Nephron (organoid): ENCODE measurements around the gene PPM1H.

Experiments used
- H3K27ac Mint-ChIP-seq, 3 experiments: 2 replicates each; pipeline ENCODE4 v1.8.0; 2020; ENCODE audit warnings: mixed read lengths in 3 of 3, mild to moderate bottlenecking in 2 of 3, moderate library complexity in 1 of 3
- H3K27me3 Mint-ChIP-seq: 2 replicates; pipeline ENCODE4 v1.8.0; 2021; ENCODE audit warnings: low read depth, mild to moderate bottlenecking, moderate library complexity, mixed read lengths
- H3K36me3 Mint-ChIP-seq: 2 replicates; pipeline ENCODE4 v1.8.0; 2020; ENCODE audit warnings: low read depth, mixed read lengths
- H3K4me1 Mint-ChIP-seq: 2 replicates; pipeline ENCODE4 v1.8.0; 2020; ENCODE audit warnings: mixed read lengths
- H3K4me3 Mint-ChIP-seq, 3 experiments: 2 replicates each; pipeline ENCODE4 v1.8.0; 2020; ENCODE audit warnings: mild to moderate bottlenecking in 3 of 3, mixed read lengths in 3 of 3, moderate library complexity in 2 of 3
- H3K9me3 Mint-ChIP-seq: 2 replicates; pipeline ENCODE4 v1.8.0; 2020; ENCODE audit warnings: mixed read lengths
- CTCF ChIP-seq, 3 experiments: fragments of 200-600 bp; sonication (generic); IDR thresholded peaks; one replicate each; pipeline ENCODE4 v1.5.0; 2021; ENCODE audit warnings: antibody characterized with exemption in 3 of 3; ENCODE audit not compliant: unreplicated experiment in 3 of 3

Gene PPM1H

GRCh38 chr12:62781136-62781880 is 153.6 kb downstream of the PPM1H start:
- Mint-ChIP-seq H3K4me1 (peaks cover 16% of the 10 kb centered on the region), H3K27ac (no peak overlapping the region), H3K27me3 (no peaks in the 10 kb centered on the region), H3K9me3 (no peaks in the 10 kb centered on the region), H3K4me3 (no peak overlapping the region), H3K36me3 (peaks cover 3% of the 10 kb centered on the region)
- no peak for TF ChIP-seq CTCF (IDR thresholded peaks at IDR 0.05; ENCODE audit: unreplicated experiment in 3 of 3)

GRCh38 chr12:62779488-62779887 is 155.5 kb downstream of the PPM1H start:
- no peaks in the 10 kb centered on the region for H3K9me3 Mint-ChIP-seq
- no peak for TF ChIP-seq CTCF (IDR thresholded peaks at IDR 0.05; ENCODE audit: unreplicated experiment in 3 of 3)
- H3K4me1 Mint-ChIP-seq: peaks cover 7% of the 10 kb centered on the region
- H3K27ac Mint-ChIP-seq: no peak overlapping the region
- H3K4me3 Mint-ChIP-seq: no peak overlapping the region
- no peaks in the 10 kb centered on the region for H3K27me3 Mint-ChIP-seq
- H3K36me3 Mint-ChIP-seq: no peaks in the 10 kb centered on the region

GRCh38 chr12:62778187-62778586 is 156.8 kb downstream of the PPM1H start:
- no peaks in the 10 kb centered on the region for H3K9me3 Mint-ChIP-seq
- H3K4me3 Mint-ChIP-seq: no peak overlapping the region
- no peaks in the 10 kb centered on the region for H3K36me3 Mint-ChIP-seq
- no peak for TF ChIP-seq CTCF (IDR thresholded peaks at IDR 0.05; ENCODE audit: unreplicated experiment in 3 of 3)
- no peaks in the 10 kb centered on the region for H3K4me1 Mint-ChIP-seq
- H3K27me3 Mint-ChIP-seq: no peaks in the 10 kb centered on the region
- H3K27ac Mint-ChIP-seq: no peak overlapping the region

GRCh38 chr12:62776997-62777396 is 158.0 kb downstream of the PPM1H start:
- H3K4me3 Mint-ChIP-seq: no peak overlapping the region
- H3K4me1 Mint-ChIP-seq: no peaks in the 10 kb centered on the region
- H3K27ac Mint-ChIP-seq: no peak overlapping the region
- peaks cover 3% of the 10 kb centered on the region for H3K36me3 Mint-ChIP-seq
- TF ChIP-seq CTCF (IDR thresholded peaks at IDR 0.05; ENCODE audit: unreplicated experiment in 3 of 3): no peak
- no peaks in the 10 kb centered on the region for H3K27me3 Mint-ChIP-seq
- no peaks in the 10 kb centered on the region for H3K9me3 Mint-ChIP-seq

- Mint-ChIP-seq H3K9me3 (no peaks in the 10 kb centered on the region), H3K36me3 (peaks cover 3% of the 10 kb centered on the region), H3K4me3 (no peak overlapping the region), H3K4me1 (no peaks in the 10 kb centered on the region), H3K27me3 (no peaks in the 10 kb centered on the region), H3K27ac (no peak overlapping the region)
- TF ChIP-seq CTCF (IDR thresholded peaks at IDR 0.05; ENCODE audit: unreplicated experiment in 3 of 3): no peak
These were observed 158.4 kb downstream of the PPM1H start for GRCh38 chr12:62776575-62776974.

GRCh38 chr12:62774794-62775193 is 160.2 kb downstream of the PPM1H start:
- no peak for TF ChIP-seq CTCF (IDR thresholded peaks at IDR 0.05; ENCODE audit: unreplicated experiment in 3 of 3)
- Mint-ChIP-seq H3K27ac (no peak overlapping the region), H3K4me1 (peaks cover 12% of the 10 kb centered on the region)

More at GRCh38 chr12:62774794-62775193, 160.2 kb downstream of the PPM1H start:
- Mint-ChIP-seq H3K36me3 (peaks cover 3% of the 10 kb centered on the region), H3K4me3 (no peak overlapping the region), H3K27me3 (no peaks in the 10 kb centered on the region), H3K9me3 (no peaks in the 10 kb centered on the region)
